GM19099 (cell line): ENCODE measurements around the gene ATP2B3.

Source experiments
- POLR2A ChIP-seq: IDR thresholded peaks from 3 replicates; pipeline ENCODE4 v1.6.1; 2011; ENCODE audit warnings: low read depth; ENCODE audit not compliant: insufficient read length; ENCODE audit errors: extremely low read depth

ATP2B3 gene

DNA sequence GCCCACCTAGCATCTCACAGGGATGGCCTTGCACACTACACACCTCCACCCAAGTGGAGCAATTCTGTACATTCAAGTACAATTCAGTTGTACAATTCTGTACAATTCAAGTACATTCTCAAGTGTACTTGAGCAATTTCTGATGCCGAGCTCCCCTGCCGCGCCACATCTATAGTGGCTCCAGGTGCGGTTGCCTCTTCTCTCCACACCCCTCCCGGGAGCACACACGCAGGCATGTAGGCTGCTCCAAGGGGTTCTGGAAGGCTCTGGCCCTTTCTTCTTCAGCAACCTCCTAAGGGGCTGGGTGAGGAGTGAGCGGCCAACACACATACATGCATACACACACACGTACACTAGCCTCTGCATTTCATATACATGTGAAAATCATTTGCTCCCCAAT is 110.7 kb downstream of the ATP2B3 start:
- TF ChIP-seq POLR2A, result no peak

DNA sequence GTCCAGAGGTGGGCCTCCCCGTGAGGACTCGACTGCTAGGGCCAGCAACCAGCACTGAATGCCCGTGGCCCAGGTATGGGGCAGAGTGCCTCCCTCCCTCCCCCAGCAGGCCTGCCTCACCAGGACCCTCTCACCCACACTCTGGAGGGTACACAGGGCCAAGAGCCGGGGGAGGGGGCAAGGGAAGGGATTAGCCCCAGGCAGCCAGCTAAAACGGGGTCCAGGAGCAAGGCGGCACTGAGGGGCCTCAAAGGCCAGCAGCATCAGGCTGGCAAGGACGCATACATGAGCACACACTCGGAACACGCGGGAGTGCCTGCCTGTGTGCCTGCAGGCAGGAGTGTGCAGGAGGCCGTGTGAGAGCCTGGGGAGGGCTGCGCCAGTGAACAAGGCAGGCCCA is 111.2 kb downstream of the ATP2B3 start:
- no peak for TF ChIP-seq POLR2A

GRCh38 chrX:153631346-153631745 is 113.9 kb downstream of the ATP2B3 start:
- no peak for TF ChIP-seq POLR2A

GRCh38 chrX:153631907-153632594 is 114.6 kb downstream of the ATP2B3 start:
- no peak for TF ChIP-seq POLR2A
